Medulla oblongata (tissue), 1 donor: Measurements from ENCODE around the gene OTOG.

ENCODE experiments used
- DNase-seq: peaks from one replicate; pipeline ENCODE4 v3.0.0-alpha.2; 2015; ENCODE audit errors: extremely low spot score

The OTOG gene

GRCh38 chr11:17559341-17560087 is 12.5 kb downstream of the OTOG start:
- no peak for DNase-seq

GRCh38 chr11:17560281-17561110 is 13.4 kb downstream of the OTOG start:
- no peak for DNase-seq

- DNase-seq: no peak
These were observed 14.0 kb downstream of the OTOG start for GRCh38 chr11:17561111-17561415.

- DNase-seq: no peak
These were observed 14.5 kb downstream of the OTOG start for GRCh38 chr11:17561526-17561925.

GRCh38 chr11:17563231-17563646 is 16.2 kb downstream of the OTOG start:
- DNase-seq: no peak

- DNase-seq: no peak
These were observed 17.1 kb downstream of the OTOG start for GRCh38 chr11:17563961-17564686.

- no peak for DNase-seq
These were observed 17.6 kb downstream of the OTOG start for GRCh38 chr11:17564687-17565042.

- DNase-seq: no peak
These were observed 21.9 kb downstream of the OTOG start for GRCh38 chr11:17568944-17569343.

GRCh38 chr11:17570034-17570433 is 23.0 kb downstream of the OTOG start:
- no peak for DNase-seq

- DNase-seq: no peak
These were observed 24.6 kb downstream of the OTOG start for GRCh38 chr11:17571431-17572358.

- no peak for DNase-seq
These were observed 25.3 kb downstream of the OTOG start for GRCh38 chr11:17572359-17572690.

- no peak for DNase-seq
These were observed 25.9 kb downstream of the OTOG start for GRCh38 chr11:17572791-17573460.

- no peak for DNase-seq
These were observed 26.5 kb downstream of the OTOG start for GRCh38 chr11:17573526-17573925.

- no peak for DNase-seq
These were observed 27.4 kb downstream of the OTOG start for GRCh38 chr11:17574141-17575091.

GRCh38 chr11:17575431-17576425 is 28.7 kb downstream of the OTOG start:
- no peak for DNase-seq

GRCh38 chr11:17578296-17578695 is 31.2 kb downstream of the OTOG start:
- DNase-seq: no peak

GRCh38 chr11:17578958-17579357 is 31.9 kb downstream of the OTOG start:
- DNase-seq: no peak

GRCh38 chr11:17579451-17579850 is 32.4 kb downstream of the OTOG start:
- no peak for DNase-seq

GRCh38 chr11:17580271-17580670 is 33.2 kb downstream of the OTOG start:
- no peak for DNase-seq
